NCI-H2171 (cell line): ENCODE measurements around the gene DCTN1.

Source experiments
- DNase-seq: peaks from one replicate; lab custom pipeline; 2025; lab: John Stamatoyannopoulos, UW

Gene DCTN1

DNA sequence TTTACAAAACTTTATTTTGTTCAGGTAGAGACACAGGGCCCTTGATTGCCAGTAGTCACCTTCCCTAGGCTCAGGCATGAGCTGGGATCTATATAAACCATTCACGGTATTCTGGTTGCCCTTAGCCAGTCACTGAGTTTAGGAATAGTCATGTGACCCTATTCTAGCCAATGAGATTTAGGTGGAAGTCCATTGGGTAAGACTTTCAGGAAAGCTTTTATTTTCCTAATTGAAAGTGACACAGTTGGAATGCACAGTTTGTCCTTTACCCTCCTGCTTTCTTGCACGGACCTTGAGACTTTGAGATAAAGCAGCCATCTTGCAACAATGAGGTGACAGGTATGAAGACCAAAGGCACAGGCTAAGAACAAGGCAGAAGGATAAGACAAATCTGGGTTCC, 58.4 kb downstream of the DCTN1 start:
- DNase-seq, result no peak

DNA sequence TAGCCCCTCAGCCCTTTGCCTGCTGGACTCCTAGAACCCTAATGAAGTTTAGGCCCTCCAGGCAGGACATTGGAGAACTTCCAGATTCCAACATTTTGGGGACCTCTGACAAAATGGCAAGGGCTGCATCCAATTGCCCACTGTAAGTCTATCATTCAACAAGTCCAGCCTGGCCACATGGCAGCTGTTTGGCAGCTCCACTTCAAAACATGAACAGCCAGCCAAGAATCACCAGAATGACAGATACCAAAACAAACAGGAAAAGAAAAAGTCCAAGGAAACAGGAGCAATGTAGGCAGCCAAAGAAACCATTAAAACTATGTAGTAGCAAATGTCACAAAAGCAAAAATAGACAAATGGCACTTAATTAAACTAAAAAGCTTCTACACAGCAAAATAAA, 62.4 kb downstream of the DCTN1 start:
- no peak for DNase-seq

DNA sequence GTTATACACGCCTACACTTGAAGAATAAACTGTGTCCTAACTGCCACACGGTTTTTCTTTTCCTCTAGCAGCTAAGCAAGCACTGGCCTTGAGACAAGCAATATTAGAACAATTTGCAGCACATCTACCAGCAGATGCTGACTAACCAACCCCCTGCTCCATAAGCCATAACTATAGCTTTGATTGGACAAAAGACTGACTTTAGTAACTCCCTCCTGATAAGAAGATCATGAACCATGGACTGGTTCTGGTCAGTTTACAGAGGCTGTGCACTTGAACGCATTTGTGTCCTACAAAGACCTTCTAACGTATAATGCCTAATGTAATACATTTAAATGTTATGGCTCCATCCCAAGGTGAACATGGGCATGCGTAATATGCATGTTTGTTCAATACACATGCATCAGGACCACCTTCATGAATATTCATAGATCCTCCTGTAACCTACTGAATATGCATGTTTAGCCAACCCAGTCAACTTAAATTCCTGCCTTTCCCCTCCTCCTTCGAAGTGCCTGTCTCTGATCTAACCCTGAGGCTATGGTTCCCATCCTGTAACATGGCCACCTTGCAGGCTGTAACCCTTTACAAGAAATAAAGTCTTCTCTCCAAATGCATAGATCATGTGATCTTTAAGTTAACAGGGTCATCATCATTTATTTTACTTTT, 63.4 kb downstream of the DCTN1 start:
- DNase-seq, result no peak

DNA sequence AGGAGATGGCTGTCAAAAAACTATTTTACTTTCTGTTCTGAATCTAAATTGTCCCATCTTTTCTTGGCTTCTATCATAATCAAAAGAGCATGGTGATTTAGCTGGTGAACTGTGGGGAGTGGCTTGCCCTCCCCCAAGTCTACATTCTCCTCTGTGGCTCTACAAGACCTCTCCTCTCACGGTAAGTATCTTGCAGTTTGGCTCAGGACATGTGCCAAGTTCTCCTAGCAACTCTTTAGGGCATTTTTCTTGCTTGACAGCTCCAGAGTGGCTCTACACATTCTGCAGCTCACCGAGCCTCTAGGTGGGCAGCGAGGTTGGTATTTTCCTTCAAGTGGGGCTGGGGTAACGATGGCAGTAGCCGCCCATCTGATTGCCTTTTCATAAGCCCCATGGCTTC, 66.0 kb downstream of the DCTN1 start:
- DNase-seq, result no peak

DNA sequence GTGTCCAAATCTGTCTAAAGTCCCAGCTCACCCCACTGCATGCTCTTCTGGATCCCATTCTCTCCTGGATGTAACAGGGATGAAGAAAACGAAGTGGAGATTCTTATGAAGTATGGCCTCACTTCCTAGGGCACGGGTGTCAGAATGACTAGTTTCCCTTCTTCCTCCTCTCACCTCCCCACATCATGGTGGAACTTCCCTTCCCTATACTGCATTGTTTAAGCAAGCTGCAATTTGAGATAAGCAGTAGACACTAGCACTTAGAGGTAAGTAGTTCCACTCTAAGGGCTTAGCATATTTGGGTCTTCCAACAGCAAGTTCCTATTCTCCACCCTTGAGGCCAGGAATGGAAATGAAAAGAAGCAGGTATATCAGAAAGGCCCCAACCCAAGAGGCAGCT, 66.6 kb downstream of the DCTN1 start:
- no peak for DNase-seq

DNA sequence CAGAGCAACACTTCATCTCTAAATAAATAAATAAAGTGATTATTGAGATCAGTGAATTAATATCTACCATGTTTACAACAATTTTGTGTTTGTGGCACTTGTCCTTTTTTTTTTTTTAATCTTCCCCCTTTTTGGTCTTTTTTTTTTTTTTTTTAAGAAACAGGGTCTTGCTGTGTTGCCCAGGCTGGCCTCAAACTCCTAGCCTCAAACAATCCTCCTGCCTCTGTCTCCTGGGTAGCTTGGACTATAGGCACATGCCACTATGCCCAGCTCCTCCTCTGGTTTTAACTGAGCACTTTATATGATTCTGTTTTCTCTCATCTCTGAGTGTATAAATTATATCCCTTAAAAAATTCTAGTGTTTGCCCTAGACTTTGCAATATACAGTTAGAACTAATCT, 67.2 kb downstream of the DCTN1 start:
- DNase-seq, result no peak
